Stomach (tissue), 4 donors: Measurements from ENCODE around the gene CATSPER1.

Experiments
- CTCF ChIP-seq, 7 experiments: fragments of 450-650 bp in 4 of 7; fragments of 200-600 bp in 3 of 7; sonication (generic) in 3 of 7; IDR thresholded peaks; one replicate each; pipeline ENCODE4 v1.5.1; 2016 to 2019; ENCODE audit warnings: antibody characterized with exemption in 7 of 7, control low read depth in 2 of 7, mild to moderate bottlenecking in 1 of 7
- EP300 ChIP-seq: sonication (generic); formaldehyde crosslinking; IDR thresholded peaks from one replicate; pipeline ENCODE4 v1.6.1; 2017; ENCODE audit warnings: antibody characterized with exemption
- POLR2A ChIP-seq, 4 donors: fragments of 450-650 bp; IDR thresholded peaks; one replicate each; pipeline ENCODE4 v1.6.1; 2016; ENCODE audit warnings: antibody characterized with exemption in 4 of 4, control low read depth in 2 of 4, mild to moderate bottlenecking in 1 of 4, moderate library complexity in 1 of 4

- no peak for TF ChIP-seq POLR2A (IDR thresholded peaks at IDR 0.05)
- TF ChIP-seq CTCF (IDR thresholded peaks at IDR 0.05) = no peak
- TF ChIP-seq EP300 = no peak
Observed at GRCh38 chr11:65967329-65967934, 58.8 kb downstream of the CATSPER1 start.
